Measurements from ENCODE around the gene WNT3. TPM values are rescaled to one million over a fixed set of nuclear protein-coding genes. Genes with fewer than 3 reads are reported as not detected.

WNT3 gene
- total RNA-seq, 2 donors from 2014 or later, result 19.9 to 21.8 TPM

DNA sequence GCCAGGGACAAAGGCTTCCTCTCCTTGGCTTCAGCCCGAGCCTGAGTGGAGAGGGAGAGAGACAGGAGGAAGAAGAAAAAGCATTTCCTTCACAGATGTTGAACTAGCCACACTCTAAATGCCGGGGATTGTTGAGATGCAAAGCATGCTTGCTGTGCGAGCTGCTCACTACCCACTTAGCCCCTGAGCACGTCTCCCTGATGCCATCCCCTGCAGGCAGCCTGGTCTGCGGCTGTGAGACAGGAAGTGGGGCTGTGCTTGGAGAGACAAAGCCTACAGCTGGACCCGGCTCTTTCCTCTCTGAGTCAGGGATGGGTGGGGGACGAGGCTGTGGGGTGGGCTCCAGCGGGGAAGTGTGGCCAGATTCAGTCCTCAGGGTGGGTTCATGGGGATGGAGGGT is 46.6 kb upstream of the WNT3 start:
- H3K9ac ChIP-seq (ENCODE audit: extremely low read depth, low read length, poor library complexity, severe bottlenecking), result no peak overlapping the region
- H3K27ac ChIP-seq (ENCODE audit: low read depth, low read length), result no peak overlapping the region
- Mint-ChIP-seq H3K9me3 (no peaks in the 10 kb centered on the region), H3K27me3 (ENCODE audit: insufficient read depth) (peaks cover 14% of the 10 kb centered on the region), H3K27ac (no peak overlapping the region), H3K4me3 (no peak overlapping the region), H3K4me1 (peaks cover under 1% of the 10 kb centered on the region), H3K36me3 (ENCODE audit: low read depth) (no peaks in the 10 kb centered on the region)
- H3K9me3 ChIP-seq (ENCODE audit: control insufficient read depth, low read length), result no peaks in the 10 kb centered on the region
- TF ChIP-seq, protein P1, sequence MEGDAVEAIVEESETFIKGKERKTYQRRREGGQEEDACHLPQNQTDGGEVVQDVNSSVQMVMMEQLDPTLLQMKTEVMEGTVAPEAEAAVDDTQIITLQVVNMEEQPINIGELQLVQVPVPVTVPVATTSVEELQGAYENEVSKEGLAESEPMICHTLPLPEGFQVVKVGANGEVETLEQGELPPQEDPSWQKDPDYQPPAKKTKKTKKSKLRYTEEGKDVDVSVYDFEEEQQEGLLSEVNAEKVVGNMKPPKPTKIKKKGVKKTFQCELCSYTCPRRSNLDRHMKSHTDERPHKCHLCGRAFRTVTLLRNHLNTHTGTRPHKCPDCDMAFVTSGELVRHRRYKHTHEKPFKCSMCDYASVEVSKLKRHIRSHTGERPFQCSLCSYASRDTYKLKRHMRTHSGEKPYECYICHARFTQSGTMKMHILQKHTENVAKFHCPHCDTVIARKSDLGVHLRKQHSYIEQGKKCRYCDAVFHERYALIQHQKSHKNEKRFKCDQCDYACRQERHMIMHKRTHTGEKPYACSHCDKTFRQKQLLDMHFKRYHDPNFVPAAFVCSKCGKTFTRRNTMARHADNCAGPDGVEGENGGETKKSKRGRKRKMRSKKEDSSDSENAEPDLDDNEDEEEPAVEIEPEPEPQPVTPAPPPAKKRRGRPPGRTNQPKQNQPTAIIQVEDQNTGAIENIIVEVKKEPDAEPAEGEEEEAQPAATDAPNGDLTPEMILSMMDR (conservative IDR thresholded peaks at IDR 0.05), result no peak
- WGBS, 2 experiments (ENCODE audit: insufficient coverage in 1 of 2, insufficient read length in 1 of 2), result 73 to 75% methylated on average over 3 to 8 of the region's 8 CpGs
- H3K4me1 ChIP-seq (ENCODE audit: control insufficient read depth, insufficient read depth, low read length), result no peaks in the 10 kb centered on the region
- no peaks in the 10 kb centered on the region for H3K36me3 ChIP-seq (ENCODE audit: control insufficient read depth, insufficient read depth, low read length)
- no peak overlapping the region for H3K4me3 ChIP-seq (ENCODE audit: low read length)
- DNase-seq, result peak; percentile 74
- no peaks in the 10 kb centered on the region for H3K27me3 ChIP-seq (ENCODE audit: control insufficient read depth, insufficient read depth, low read length, poor library complexity, severe bottlenecking)

DNA sequence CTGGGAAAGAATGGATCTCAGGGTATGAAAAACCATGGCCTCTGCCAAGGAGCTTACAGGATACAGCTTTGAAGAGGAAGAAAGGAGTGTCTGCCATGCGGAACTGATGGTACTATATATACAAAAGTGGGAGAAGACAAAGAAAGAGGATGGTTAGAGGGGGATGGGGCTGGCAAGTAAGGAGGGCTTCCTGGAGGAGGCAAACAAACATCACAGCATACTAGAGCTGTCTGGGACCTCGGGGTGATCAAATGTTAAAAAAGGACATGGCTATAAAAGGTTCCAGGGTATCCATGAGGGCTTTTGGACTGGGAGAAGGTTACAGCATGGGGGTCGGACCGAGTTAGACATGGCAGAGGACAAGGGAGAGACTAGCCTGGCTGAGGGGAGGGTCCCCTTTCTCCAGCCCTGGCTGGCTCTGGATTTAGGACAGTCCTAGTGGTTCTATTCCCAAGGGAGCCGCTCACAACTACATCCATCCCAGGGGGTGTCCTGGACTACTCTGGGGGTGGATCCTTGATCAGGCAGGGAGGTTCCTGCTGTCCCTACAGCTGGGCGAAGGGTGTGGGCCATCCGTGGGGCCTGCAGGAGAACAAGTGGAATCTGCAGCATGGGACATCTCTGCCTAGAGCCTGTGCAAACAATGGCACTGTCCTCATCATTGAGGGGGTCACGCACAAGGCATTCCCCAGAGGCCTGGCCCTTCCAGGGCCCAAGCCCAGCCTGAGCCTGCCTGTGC is 45.1 kb upstream of the WNT3 start:
- H3K27me3 ChIP-seq (ENCODE audit: control insufficient read depth, insufficient read depth, low read length, poor library complexity, severe bottlenecking), result no peaks in the 10 kb centered on the region

DNA sequence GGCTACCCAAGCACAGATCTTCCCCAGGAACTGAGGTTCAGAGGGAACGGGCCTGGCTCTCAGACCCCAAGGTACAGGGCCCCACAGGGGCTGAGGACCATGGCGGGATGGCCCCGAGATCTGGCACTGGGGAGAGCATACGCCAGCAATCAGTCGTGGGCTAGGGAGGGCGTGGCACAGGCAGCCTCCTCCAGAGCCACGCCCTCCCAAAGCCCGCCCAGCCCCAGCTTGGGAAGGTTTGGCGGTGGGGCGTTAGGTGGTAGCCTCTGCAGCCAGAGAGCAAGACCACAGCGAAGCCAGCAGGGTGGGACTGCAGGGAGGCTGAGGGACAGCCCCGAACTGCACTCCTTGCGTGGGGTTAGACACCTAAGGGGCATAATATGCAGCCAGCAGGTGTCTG is 44.5 kb upstream of the WNT3 start:
- WGBS, 2 experiments (ENCODE audit: insufficient coverage in 1 of 2, insufficient read length in 1 of 2), result 61 to 86% methylated on average over 6 to 13 of the region's 13 CpGs

More for the DNA sequence above, 45.1 kb upstream of the WNT3 start:
- Mint-ChIP-seq H3K4me1 (peaks cover 4% of the 10 kb centered on the region), H3K27me3 (ENCODE audit: insufficient read depth) (peaks cover 14% of the 10 kb centered on the region), H3K27ac (no peak overlapping the region), H3K9me3 (no peaks in the 10 kb centered on the region), H3K4me3 (no peak overlapping the region), H3K36me3 (ENCODE audit: low read depth) (no peaks in the 10 kb centered on the region)
- WGBS, 2 experiments (ENCODE audit: insufficient coverage in 1 of 2, insufficient read length in 1 of 2), result 89 to 92% methylated on average over 4 to 8 of the region's 8 CpGs
- Histone ChIP-seq H3K4me1 (ENCODE audit: control insufficient read depth, insufficient read depth, low read length) (no peaks in the 10 kb centered on the region), H3K4me3 (ENCODE audit: low read length) (no peak overlapping the region), H3K9ac (ENCODE audit: extremely low read depth, low read length, poor library complexity, severe bottlenecking) (no peak overlapping the region), H3K36me3 (ENCODE audit: control insufficient read depth, insufficient read depth, low read length) (no peaks in the 10 kb centered on the region), H3K9me3 (ENCODE audit: control insufficient read depth, low read length) (no peaks in the 10 kb centered on the region), H3K27ac (ENCODE audit: low read depth, low read length) (no peak overlapping the region)
- TF ChIP-seq, protein P1 (conservative IDR thresholded peaks at IDR 0.05), result no peak
- peak; percentile 40 for DNase-seq

More for the DNA sequence above, 44.5 kb upstream of the WNT3 start:
- H3K4me3 ChIP-seq (ENCODE audit: low read length), result no peak overlapping the region
- H3K27ac ChIP-seq (ENCODE audit: low read depth, low read length), result no peak overlapping the region
- TF ChIP-seq, protein P1 (conservative IDR thresholded peaks at IDR 0.05), result no peak
- no peaks in the 10 kb centered on the region for H3K9me3 Mint-ChIP-seq
- no peaks in the 10 kb centered on the region for H3K9me3 ChIP-seq (ENCODE audit: control insufficient read depth, low read length)
- H3K27me3 ChIP-seq (ENCODE audit: control insufficient read depth, insufficient read depth, low read length, poor library complexity, severe bottlenecking), result no peaks in the 10 kb centered on the region
- H3K4me1 ChIP-seq (ENCODE audit: control insufficient read depth, insufficient read depth, low read length), result no peaks in the 10 kb centered on the region
- peak; percentile 93 for DNase-seq
- no peak overlapping the region for H3K4me3 Mint-ChIP-seq
- H3K4me1 Mint-ChIP-seq, result peaks cover 4% of the 10 kb centered on the region
- H3K9ac ChIP-seq (ENCODE audit: extremely low read depth, low read length, poor library complexity, severe bottlenecking), result no peak overlapping the region
- no peaks in the 10 kb centered on the region for H3K36me3 Mint-ChIP-seq (ENCODE audit: low read depth)
- H3K27me3 Mint-ChIP-seq (ENCODE audit: insufficient read depth), result peaks cover 14% of the 10 kb centered on the region
- no peak overlapping the region for H3K27ac Mint-ChIP-seq
- H3K36me3 ChIP-seq (ENCODE audit: control insufficient read depth, insufficient read depth, low read length), result no peaks in the 10 kb centered on the region
